Panc1 (cell line): ENCODE data around the gene MUC5B. TPM values are rescaled to one million over a fixed set of nuclear protein-coding genes. Genes with fewer than 3 reads are reported as not detected.

Experiments used
- ATAC-seq: fragments of 200-7000 bp; cut with Tn5 transposase; 2 replicates; pipeline ENCODE4 v1.9.1; 2020; ENCODE audit warnings: mild to moderate bottlenecking, moderate library complexity
- BruUV-seq: library from RNA; stranded (reverse); fragments of 400-500 nt; replicated peaks from 2 replicates; lab custom pipeline; 2021; lab: Mats Ljungman, UMichigan
- CTCF ChIA-PET: fragments of 300-600 bp; sonication (Branson Sonifier 250); formaldehyde crosslinking; loops from one replicate; lab custom pipeline; 2022; ENCODE audit warnings: antibody characterized with exemption; lab: Charles Lee
- POLR2A ChIA-PET: fragments of 300-600 bp; sonication (Branson Sonifier 250); formaldehyde crosslinking; loops from one replicate; lab custom pipeline; 2022; ENCODE audit warnings: antibody characterized with exemption; lab: Charles Lee
- DNase-seq: peaks from one replicate; pipeline ENCODE4 v3.0.0-alpha.2; 2010; ENCODE audit warnings: low read depth, low spot score
- H3K27ac ChIP-seq: 2 replicates; pipeline ENCODE4 v1.5.1; 2011; ENCODE audit warnings: mild to moderate bottlenecking, low read length, inconsistent platforms
- H3K27me3 ChIP-seq: fragments of 200-500 bp; sonication (Bioruptor generic); 2 replicates; pipeline ENCODE4 v1.6.0; 2014; ENCODE audit warnings: low read length, inconsistent platforms; ENCODE audit not compliant: control insufficient read depth, insufficient read depth
- H3K36me3 ChIP-seq: fragments of 200-500 bp; sonication (Bioruptor generic); 2 replicates; pipeline ENCODE4 v1.5.1; 2014; ENCODE audit warnings: inconsistent platforms, mild to moderate bottlenecking, low read length, moderate library complexity; ENCODE audit not compliant: control insufficient read depth, insufficient read depth
- H3K4me1 ChIP-seq: 2 replicates; pipeline ENCODE4 v1.5.1; 2011; ENCODE audit warnings: inconsistent platforms, mild to moderate bottlenecking, low read length, moderate library complexity; ENCODE audit not compliant: control insufficient read depth, insufficient read depth
- H3K4me3 ChIP-seq, 2 experiments: 2 replicates each; pipeline ENCODE4 v1.5.1; 2011 to 2012; ENCODE audit warnings: low read depth in 2 of 2, low read length in 2 of 2, mild to moderate bottlenecking in 2 of 2, inconsistent platforms in 1 of 2, moderate library complexity in 1 of 2
- H3K9me3 ChIP-seq: fragments of 200-500 bp; sonication (Bioruptor generic); 2 replicates; pipeline ENCODE4 v1.5.1; 2014; ENCODE audit warnings: low read depth, mild to moderate bottlenecking, inconsistent platforms, low read length, moderate library complexity; ENCODE audit not compliant: control insufficient read depth, insufficient read depth
- CTCF ChIP-seq: fragments of 450-650 bp; IDR thresholded peaks from 2 replicates; pipeline ENCODE4 v1.5.1; 2017; ENCODE audit warnings: mild to moderate bottlenecking
- POLR2AphosphoS5 ChIP-seq: IDR thresholded peaks from 2 replicates; pipeline ENCODE4 v1.6.1; 2012; ENCODE audit warnings: mild to moderate bottlenecking, low read depth, low read length, moderate library complexity
- REST ChIP-seq, 2 experiments: IDR thresholded peaks; 2 replicates each; pipeline ENCODE4 v1.6.1; 2011 to 2012; ENCODE audit warnings: low read depth in 2 of 2, control low read depth in 1 of 2, low read length in 1 of 2, mild to moderate bottlenecking in 1 of 2, moderate library complexity in 1 of 2; ENCODE audit not compliant: insufficient read depth in 1 of 2
- SIN3A ChIP-seq: IDR thresholded peaks from 2 replicates; pipeline ENCODE4 v1.6.1; 2012; ENCODE audit warnings: low read depth, mild to moderate bottlenecking, low read length, moderate library complexity, borderline replicate concordance; ENCODE audit not compliant: insufficient read depth
- TCF7L2 ChIP-seq: IDR thresholded peaks from 2 replicates; pipeline ENCODE4 v1.6.1; 2011; ENCODE audit warnings: mild to moderate bottlenecking, low read depth, low read length, inconsistent platforms
- in situ Hi-C: cut with HindIII; loops from 2 replicates; pipeline ENCODE4 v1.10.0; 2016; ENCODE audit warnings: low sequenced_read_pairs, low pct_unique_long_range_greater_than_20kb
- intact Hi-C: fragments of 100-400 bp; cut with micrococcal nuclease; formaldehyde crosslinking; loops from one replicate; pipeline ENCODE4 v1.10.0; 2022; ENCODE audit not compliant: unreplicated experiment
- total RNA-seq: library from RNA; stranded (reverse); gene quantifications from one replicate; pipeline ENCODE4 v1.2.1, GENCODE V29; 2021; ENCODE audit not compliant: unreplicated experiment

MUC5B gene
- total RNA-seq, 1 experiment from 2014 or later: 1.2 TPM

GRCh38 chr11:1257916-1258315 lies 35.0 kb downstream of the MUC5B start:
- ChIA-PET CTCF (no interaction called here), POLR2A (interaction anchor here (0.6 kb wide), 1 partner anchor 737 kb away, joined by 8 read pairs; no protein-coding TSS in a partner anchor)
- intact Hi-C loops: no loop called here
- peaks cover 16% of the 10 kb centered on the region for H3K4me1 ChIP-seq
- no peak overlapping the region for H3K4me3 ChIP-seq
- no peak overlapping the region for H3K27ac ChIP-seq
- DNase-seq: no peak
- TF ChIP-seq CTCF (no peak), POLR2AphosphoS5 (no peak), SIN3A (no peak), TCF7L2 (no peak), REST (IDR thresholded peaks at IDR 0.05; ENCODE audit: insufficient read depth in 1 of 2, low read depth in 2 of 2, low read length in 1 of 2) (no peak)
- in situ Hi-C loops: no loop called here
- no peaks in the 10 kb centered on the region; the same call in 1 of the 2 replicates for H3K27me3 ChIP-seq
- ATAC-seq: no peak
- BruUV-seq: no TSS peak
- no peaks in the 10 kb centered on the region for H3K9me3 ChIP-seq
- H3K36me3 ChIP-seq: no peaks in the 10 kb centered on the region

GRCh38 chr11:1258401-1259075 lies 35.7 kb downstream of the MUC5B start:
- Histone ChIP-seq H3K4me3 (no peak overlapping the region), H3K27ac (no peak overlapping the region), H3K36me3 (no peaks in the 10 kb centered on the region), H3K4me1 (peaks cover 19% of the 10 kb centered on the region), H3K9me3 (no peaks in the 10 kb centered on the region), H3K27me3 (no peaks in the 10 kb centered on the region; the same call in 1 of the 2 replicates)
- ATAC-seq: no peak
- no TSS peak for BruUV-seq
- DNase-seq: no peak
- in situ Hi-C loops (no loop called here), intact Hi-C loops (no loop called here)
- CTCF ChIA-PET: no interaction called here
- POLR2A ChIA-PET: interaction anchor here (0.6 kb wide), 1 partner anchor 737 kb away, joined by 8 read pairs; no protein-coding TSS in a partner anchor
- no peak for TF ChIP-seq CTCF
- TF ChIP-seq REST (IDR thresholded peaks at IDR 0.05; ENCODE audit: insufficient read depth in 1 of 2, low read depth in 2 of 2, low read length in 1 of 2): no peak
- TF ChIP-seq TCF7L2: no peak
- TF ChIP-seq POLR2AphosphoS5: no peak
- TF ChIP-seq SIN3A: no peak
